Endodermal cell (in vitro differentiated cells): Measurements from ENCODE around the gene SLC25A38. TPM values are rescaled to one million over a fixed set of nuclear protein-coding genes. Genes with fewer than 3 reads are reported as not detected.
"Not testable (repeated sequence)": the region's sequence is repeated elsewhere in the genome, so short reads cannot be mapped to it uniquely, and the experiment has no call there.

Experiments used
- DNase-seq: peaks from one replicate; pipeline ENCODE4 v3.0.0-alpha.2; 2017
- H3K27ac ChIP-seq: 2 replicates; pipeline ENCODE4 v1.5.1; 2013; ENCODE audit warnings: mild to moderate bottlenecking, low read depth, low read length, moderate library complexity
- H3K27me3 ChIP-seq: 2 replicates; pipeline ENCODE4 v1.6.1; 2013; ENCODE audit warnings: mild to moderate bottlenecking, low read length, moderate library complexity; ENCODE audit not compliant: insufficient read depth, control insufficient read depth, poor library complexity, severe bottlenecking
- H3K36me3 ChIP-seq: 2 replicates; pipeline ENCODE4 v1.7.0; 2013; ENCODE audit warnings: mild to moderate bottlenecking, low read length, moderate library complexity; ENCODE audit not compliant: control insufficient read depth, insufficient read depth
- H3K4me1 ChIP-seq: one replicate; pipeline ENCODE4 v1.7.0; 2013; ENCODE audit warnings: low read length; ENCODE audit not compliant: control insufficient read depth, insufficient read depth
- H3K4me3 ChIP-seq: 2 replicates; pipeline ENCODE4 v1.5.1; 2013; ENCODE audit warnings: mild to moderate bottlenecking, low read length, moderate library complexity
- H3K9ac ChIP-seq: 2 replicates; pipeline ENCODE4 v1.6.1; 2013; ENCODE audit warnings: mild to moderate bottlenecking, low read length, moderate library complexity; ENCODE audit not compliant: poor library complexity, severe bottlenecking; ENCODE audit errors: extremely low read depth
- H3K9me3 ChIP-seq: 2 replicates; pipeline ENCODE4 v1.6.1; 2013; ENCODE audit warnings: mild to moderate bottlenecking, low read length, moderate library complexity; ENCODE audit not compliant: control insufficient read depth
- H3K27ac Mint-ChIP-seq: 2 replicates; pipeline ENCODE4 v1.8.0; 2020; ENCODE audit warnings: mixed read lengths
- H3K27me3 Mint-ChIP-seq: 2 replicates; pipeline ENCODE4 v1.8.0; 2021; ENCODE audit warnings: mild to moderate bottlenecking, mixed read lengths; ENCODE audit not compliant: insufficient read depth
- H3K36me3 Mint-ChIP-seq: 2 replicates; pipeline ENCODE4 v1.8.0; 2020; ENCODE audit warnings: low read depth, mixed read lengths
- H3K4me1 Mint-ChIP-seq: 2 replicates; pipeline ENCODE4 v1.8.0; 2020; ENCODE audit warnings: mixed read lengths
- H3K4me3 Mint-ChIP-seq: 2 replicates; pipeline ENCODE4 v1.8.0; 2020; ENCODE audit warnings: mild to moderate bottlenecking, moderate library complexity, mixed read lengths
- H3K9me3 Mint-ChIP-seq: 2 replicates; pipeline ENCODE4 v1.8.0; 2020; ENCODE audit warnings: mild to moderate bottlenecking, mixed read lengths
- CTCF ChIP-seq: fragments of 200-600 bp; sonication (generic); conservative IDR thresholded peaks from 2 replicates; pipeline ENCODE4 v1.5.0; 2021; ENCODE audit warnings: antibody characterized with exemption, mild to moderate bottlenecking
- WGBS, 2 experiments: methylation state at CpG; one replicate each; pipeline versions ENCODE4 v1.1.5 to v1.1.7; 2013; ENCODE audit warnings: missing lambda C conversion rate in 2 of 2, mixed read lengths in 1 of 2; ENCODE audit not compliant: insufficient coverage in 1 of 2, insufficient read length in 1 of 2; 5-methylcytosine and 5-hydroxymethylcytosine counted together
- total RNA-seq, 2 donors: library from RNA; stranded (reverse); fragmentation: NEBNext Ultra II Directional in 1 of 2; extraction: Animal tissue kit (Norgen Biotek cat#: 25700) in 1 of 2; gene quantifications; 2 replicates in 1 of 2; 3 replicates in 1 of 2; pipeline ENCODE4 v1.2.1, GENCODE V29; 2021

Gene SLC25A38
- total RNA-seq, 2 donors from 2014 or later: 33.4 to 37.7 TPM

DNA sequence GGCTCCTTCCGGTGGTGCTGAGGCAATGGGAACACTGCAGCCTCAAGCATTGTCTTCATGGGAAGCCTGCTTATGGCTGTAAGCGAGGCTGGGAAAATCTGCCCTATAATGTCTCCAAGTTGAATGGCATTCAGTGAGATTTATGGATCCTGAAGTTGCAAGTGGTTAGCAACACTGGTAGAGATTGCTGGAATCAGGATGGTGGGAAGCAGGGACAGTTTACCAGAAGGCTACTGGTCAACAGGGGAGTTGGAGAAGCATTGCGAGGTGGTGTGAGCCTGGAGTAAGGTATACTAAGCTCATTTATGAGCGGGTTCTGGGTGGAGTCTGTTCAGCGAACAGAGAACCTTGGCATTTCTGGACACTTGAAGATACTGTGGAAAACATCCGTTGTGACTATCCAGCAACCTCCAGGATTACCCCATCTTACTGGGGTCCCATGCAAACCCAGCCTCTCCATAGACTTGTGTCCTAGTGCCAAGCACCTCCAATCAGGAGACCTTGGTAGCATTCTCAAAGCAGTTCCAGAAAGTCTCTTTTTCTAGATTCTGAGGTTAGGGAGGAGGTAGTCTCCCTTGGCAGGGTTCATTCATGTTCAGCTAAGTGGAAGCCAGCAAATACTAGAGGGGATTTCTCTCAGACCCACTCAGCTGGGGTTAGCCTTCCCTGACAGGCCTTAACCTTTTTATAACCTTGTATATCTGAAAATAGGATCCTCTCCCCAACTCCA, 30.7 kb downstream of the SLC25A38 start:
- Histone ChIP-seq H3K27ac (no peak overlapping the region), H3K9me3 (no peaks in the 10 kb centered on the region), H3K4me1 (peaks cover 7% of the 10 kb centered on the region), H3K4me3 (no peak overlapping the region), H3K36me3 (peaks cover 52% of the 10 kb centered on the region), H3K9ac (no peak overlapping the region), H3K27me3 (no peaks in the 10 kb centered on the region)
- Mint-ChIP-seq H3K9me3 (no peaks in the 10 kb centered on the region), H3K27me3 (peaks cover 3% of the 10 kb centered on the region), H3K4me3 (no peak overlapping the region), H3K27ac (peak overlapping the region; percentile 78), H3K36me3 (peaks cover 50% of the 10 kb centered on the region), H3K4me1 (peaks cover 19% of the 10 kb centered on the region)
- DNase-seq: no peak
- 95 to 98% methylated on average over 5 to 6 of the region's 6 CpGs for WGBS, 2 experiments
- no peak for TF ChIP-seq CTCF

DNA sequence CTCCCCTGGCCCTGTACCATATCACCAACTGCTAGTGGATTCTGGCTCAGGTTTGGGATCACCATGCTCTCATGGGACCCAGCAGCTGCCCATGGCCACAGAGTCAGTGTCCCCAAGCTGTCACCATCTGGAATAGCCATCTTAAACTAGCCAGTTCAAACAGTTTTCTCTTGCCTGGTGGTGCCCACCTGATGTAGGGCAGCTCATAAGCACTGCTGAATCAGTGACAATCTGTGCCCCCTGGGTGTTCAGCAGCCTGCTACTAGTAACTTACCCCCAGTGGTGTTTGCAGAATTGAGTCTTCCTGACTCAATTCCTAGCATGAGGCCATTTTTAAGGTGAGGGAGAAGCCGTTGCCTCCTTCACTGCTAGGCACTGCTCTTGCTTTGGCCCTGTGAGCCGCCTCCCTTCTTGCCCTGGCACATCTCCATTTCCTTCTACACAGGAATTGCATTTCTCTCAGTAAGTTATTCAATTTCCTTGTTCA, 31.3 kb downstream of the SLC25A38 start:
- no peak overlapping the region for H3K27ac ChIP-seq
- peaks cover 3% of the 10 kb centered on the region for H3K27me3 Mint-ChIP-seq

DNA sequence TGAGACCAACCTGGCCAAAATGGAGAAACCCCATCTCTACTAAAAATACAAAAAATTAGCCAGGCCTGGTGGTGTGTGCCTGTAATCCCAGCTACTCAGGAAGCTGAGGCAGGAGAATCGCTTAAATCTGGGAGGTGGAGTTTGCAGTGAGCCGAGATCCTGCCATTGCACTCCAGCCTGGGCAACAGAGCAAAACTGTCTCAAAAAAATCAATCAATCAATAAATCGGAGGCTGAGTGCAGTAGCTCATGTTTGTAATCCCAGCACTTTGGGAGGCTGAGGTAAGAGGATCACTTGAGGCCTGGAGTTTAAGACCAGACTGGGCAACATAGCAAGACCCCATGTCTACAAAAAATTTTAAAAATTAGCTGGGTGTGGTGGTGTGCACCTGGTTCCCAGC, 32.1 kb downstream of the SLC25A38 start:
- peaks cover 37% of the 10 kb centered on the region for H3K36me3 ChIP-seq
- not testable (repeated sequence) for H3K27me3 ChIP-seq, H3K27ac ChIP-seq, H3K9me3 Mint-ChIP-seq, H3K4me1 ChIP-seq, H3K9me3 ChIP-seq, H3K9ac ChIP-seq, H3K4me3 ChIP-seq, DNase-seq, H3K27me3 Mint-ChIP-seq, H3K27ac Mint-ChIP-seq, H3K4me3 Mint-ChIP-seq
- Mint-ChIP-seq H3K36me3 (peaks cover 36% of the 10 kb centered on the region), H3K4me1 (peaks cover 22% of the 10 kb centered on the region)
- 86 to 90% methylated on average over 1 to 3 of the region's 3 CpGs for WGBS, 2 experiments

More for the DNA sequence above, 31.3 kb downstream of the SLC25A38 start:
- peaks cover 44% of the 10 kb centered on the region for H3K36me3 Mint-ChIP-seq
- no peak for TF ChIP-seq CTCF
- DNase-seq: peak; percentile 74
- no peak overlapping the region for H3K4me3 ChIP-seq
- H3K9ac ChIP-seq: no peak overlapping the region
- peaks cover 22% of the 10 kb centered on the region for H3K4me1 Mint-ChIP-seq
- H3K36me3 ChIP-seq: peaks cover 46% of the 10 kb centered on the region
- 95% methylated on average over 2 of the region's 2 CpGs; no CpG with 5 or more reads in 1 of the 2 experiments for WGBS, 2 experiments
- no peaks in the 10 kb centered on the region for H3K9me3 ChIP-seq
- peak overlapping the region; percentile 78 for H3K27ac Mint-ChIP-seq
- no peaks in the 10 kb centered on the region for H3K9me3 Mint-ChIP-seq
- H3K4me1 ChIP-seq: peaks cover 9% of the 10 kb centered on the region
- H3K27me3 ChIP-seq: no peaks in the 10 kb centered on the region
- H3K4me3 Mint-ChIP-seq: no peak overlapping the region
